HepG2 (cell line): ENCODE results near the gene TMEM145. TPM values are rescaled to one million over a fixed set of nuclear protein-coding genes. Genes with fewer than 3 reads are reported as not detected.
A peak's percentile ranks its signal among the peaks of the same experiment; 100 is the strongest.

Source experiments
- ATAC-seq: fragments of 200-7000 bp; cut with Tn5 transposase; 3 replicates; pipeline ENCODE4 v1.9.1; 2020; ENCODE audit warnings: mild to moderate bottlenecking, moderate library complexity
- BruUV-seq: library from RNA; stranded (reverse); fragments of 400-500 nt; replicated peaks from 2 replicates; lab custom pipeline; 2021; lab: Mats Ljungman, UMichigan
- CTCF ChIA-PET: fragments of 300-600 bp; formaldehyde crosslinking; extraction: SDS; loops from one replicate; lab custom pipeline; 2021; ENCODE audit warnings: low total read pairs, inconsistent platforms, low intra/inter-chr PET ratio; lab: Yijun Ruan, JAX
- POLR2A ChIA-PET: fragments of 350-600 bp; sonication (Branson Sonifier 250); formaldehyde crosslinking; loops from one replicate; lab custom pipeline; 2020; ENCODE audit warnings: antibody characterized with exemption, inconsistent platforms; lab: Yijun Ruan, JAX
- DNase-seq: peaks from one replicate; pipeline ENCODE4 v3.0.0-alpha.2; 2015; ENCODE audit warnings: low spot score
- FAIRE-seq: peaks from 3 replicates; lab custom pipeline; 2011; peaks lifted over from hg19 to GRCh38; lab: Jason Lieb, UNC
- H2AFZ ChIP-seq: one replicate; pipeline ENCODE4 v1.6.1; 2011; ENCODE audit warnings: low read length, inconsistent platforms
- H3K27ac ChIP-seq: fragments of 300-600 bp; 3 replicates; pipeline ENCODE4 v1.8.0; 2011; ENCODE audit warnings: mixed run types, mild to moderate bottlenecking, mixed read lengths, low read length, inconsistent platforms; ENCODE audit not compliant: insufficient read depth; ENCODE audit errors: extremely low read length
- H3K27me3 ChIP-seq, 2 experiments: fragments of 200-600 bp in 1 of 2; 2 replicates in 1 of 2; 3 replicates in 1 of 2; pipeline versions ENCODE4 v1.6.0 to v1.8.0; 2011; ENCODE audit warnings: low read length in 2 of 2, mild to moderate bottlenecking in 2 of 2, moderate library complexity in 2 of 2, inconsistent platforms in 1 of 2; ENCODE audit not compliant: insufficient read depth in 2 of 2, control insufficient read depth in 1 of 2
- H3K36me3 ChIP-seq, 2 experiments: fragments of 200-600 bp in 1 of 2; replicated peaks in 1 of 2; 2 replicates in 1 of 2; 3 replicates in 1 of 2; pipeline versions ENCODE4 v1.5.1 to v1.8.0; 2011; ENCODE audit warnings: low read length in 2 of 2, inconsistent platforms in 1 of 2; ENCODE audit not compliant: insufficient read depth in 2 of 2, control insufficient read depth in 1 of 2
- H3K4me1 ChIP-seq: 2 replicates; pipeline ENCODE4 v1.5.1; 2012; ENCODE audit warnings: low read length, inconsistent platforms; ENCODE audit not compliant: insufficient read depth
- H3K4me2 ChIP-seq: 2 replicates; pipeline ENCODE4 v1.6.0; 2011; ENCODE audit warnings: low read depth, low read length, inconsistent platforms
- H3K4me3 ChIP-seq, 3 experiments: fragments of 200-600 bp in 1 of 3; sonication (generic), shearing (Covaris generic) in 1 of 3; replicated peaks in 1 of 3; 2 replicates each; pipeline ENCODE4 v1.5.1; 2011 to 2016; ENCODE audit warnings: low read length in 3 of 3, inconsistent platforms in 2 of 3, low read depth in 2 of 3, mild to moderate bottlenecking in 2 of 3, control low read depth in 1 of 3, mixed read lengths in 1 of 3; ENCODE audit not compliant: insufficient read depth in 1 of 3
- H3K79me2 ChIP-seq: one replicate; pipeline ENCODE4 v1.6.1; 2011; ENCODE audit warnings: low read length, inconsistent platforms; ENCODE audit not compliant: insufficient read depth
- H3K9ac ChIP-seq: 2 replicates; pipeline ENCODE4 v1.6.0; 2011; ENCODE audit warnings: mild to moderate bottlenecking, low read depth, low read length, inconsistent platforms; ENCODE audit not compliant: insufficient read depth
- H3K9me3 ChIP-seq: 2 replicates; pipeline ENCODE4 v1.5.1; 2012; ENCODE audit warnings: mild to moderate bottlenecking, low read length
- H4K20me1 ChIP-seq: 2 replicates; pipeline ENCODE4 v1.6.0; 2011; ENCODE audit warnings: inconsistent platforms, mild to moderate bottlenecking, low read length, moderate library complexity; ENCODE audit not compliant: insufficient read depth
- HNRNPL ChIP-seq: fragments of 200-400 bp; formaldehyde crosslinking; IDR thresholded peaks from 2 replicates; pipeline ENCODE4 v1.6.1; 2017; ENCODE audit warnings: mild to moderate bottlenecking, low read depth, low read length
- MXD3 ChIP-seq: IDR thresholded peaks from 2 replicates; pipeline ENCODE4 v1.6.1; 2016; ENCODE audit warnings: mild to moderate bottlenecking, missing biosample characterization, missing genetic modification reagents
- NR2F1 ChIP-seq, 2 experiments: fragments of 450-650 bp in 1 of 2; formaldehyde crosslinking in 1 of 2; IDR thresholded peaks; 2 replicates each; pipeline versions ENCODE4 v1.5.0 to v1.6.1; 2016 to 2020; ENCODE audit warnings: mild to moderate bottlenecking in 1 of 2, missing compliant biosample characterization in 1 of 2, missing genetic modification reagents in 1 of 2, moderate library complexity in 1 of 2
- NR2F6 ChIP-seq, 2 experiments: IDR thresholded peaks; 2 replicates each; pipeline ENCODE4 v1.6.1; 2016; ENCODE audit warnings: antibody characterized with exemption in 1 of 2, mild to moderate bottlenecking in 1 of 2
- PRDM15 ChIP-seq: sonication (generic); formaldehyde crosslinking; IDR thresholded peaks from 2 replicates; pipeline ENCODE4 v1.4.0; 2020; ENCODE audit warnings: missing genetic modification reagents
- RARA ChIP-seq: IDR thresholded peaks from 2 replicates; pipeline ENCODE4 v1.6.1; 2016; ENCODE audit warnings: missing genetic modification reagents, missing compliant biosample characterization
- ZKSCAN1 ChIP-seq: fragments of 150-350 bp; IDR thresholded peaks from 2 replicates; pipeline ENCODE4 v1.6.1; 2014; ENCODE audit warnings: low read length
- ZNF780A ChIP-seq: sonication (generic); formaldehyde crosslinking; IDR thresholded peaks from 2 replicates; pipeline ENCODE4 v1.8.0; 2022; ENCODE audit warnings: mild to moderate bottlenecking, missing genetic modification reagents, moderate library complexity
- WGBS: methylation state at CpG from one replicate; pipeline ENCODE4 v1.1.6; 2017; ENCODE audit warnings: low lambda C conversion rate; 5-methylcytosine and 5-hydroxymethylcytosine counted together
- in situ Hi-C: cut with HindIII; loops from 2 replicates; pipeline ENCODE4 v1.10.0; 2017; ENCODE audit warnings: low pct_unique_long_range_greater_than_20kb; ENCODE audit not compliant: extremely low pct_ligation_motif_present
- intact Hi-C: fragments of 100-400 bp; cut with micrococcal nuclease; formaldehyde crosslinking; loops from one replicate; pipeline ENCODE4 v1.10.0; 2022; ENCODE audit not compliant: unreplicated experiment
- polyA plus RNA-seq, 8 experiments: library from polyadenylated mRNA; depleted of rRNA in 3 of 8; stranded (reverse) in 7 of 8; unstranded in 1 of 8; fragments of >200 nt; fragmentation: Illumina TruSeq in 4 of 8; extraction: Trizol in 4 of 8; gene quantifications; 2 replicates each; pipeline versions ENCODE4 v1.2.1 to v1.2.3, GENCODE V29; 2011 to 2016; ENCODE audit warnings: low read depth in 4 of 8, missing spikeins in 1 of 8, mixed read lengths in 1 of 8; ENCODE audit not compliant: insufficient read depth in 1 of 8
- total RNA-seq, 5 experiments: library from RNA; depleted of rRNA; stranded (reverse); fragments of >200 nt; fragmentation: Illumina TruSeq; extraction: Trizol; gene quantifications; 2 replicates each; pipeline ENCODE4 v1.2.3, GENCODE V29; 2016; ENCODE audit warnings: low read depth in 1 of 5

The TMEM145 gene
- total and polyA plus RNA-seq, 2 of the 13 experiments (the other 11 are each of a cell fraction or from before 2014, with no cell fraction given) = 0.07 to 5.1 TPM

GRCh38 chr19:42333018-42333417 lies 19.9 kb downstream of the TMEM145 start:
- in situ Hi-C loops (no loop called here), intact Hi-C loops (no loop called here)
- H3K9me3 ChIP-seq = no peaks in the 10 kb centered on the region
- BruUV-seq = no TSS peak
- no peak overlapping the region for H3K9ac ChIP-seq
- no peak overlapping the region for H2AFZ ChIP-seq
- no peak overlapping the region for H3K4me2 ChIP-seq
- H3K4me3 ChIP-seq = no peak overlapping the region
- ChIA-PET POLR2A (no interaction called here), CTCF (no interaction called here)
- peaks cover 3% of the 10 kb centered on the region for H3K79me2 ChIP-seq
- no peak for TF ChIP-seq HNRNPL
- TF ChIP-seq NR2F6 (IDR thresholded peaks at IDR 0.05) = peak; percentile 58
- TF ChIP-seq NR2F6 (CRISPR knock-in tag; IDR thresholded peaks at IDR 0.05) = peak; percentile 57; the same call in 1 of the 2 replicates
- peak in 1 of 2 experiments; percentile 39; a peak in 2 of 4 replicates for TF ChIP-seq NR2F1 (CRISPR knock-in tag; IDR thresholded peaks at IDR 0.05)
- no peak for TF ChIP-seq MXD3 (CRISPR knock-in tag)
- TF ChIP-seq PRDM15 = peak; percentile 34; the same call in 1 of the 2 replicates
- TF ChIP-seq ZNF780A (CRISPR knock-in tag) = no peak
- TF ChIP-seq RARA (CRISPR knock-in tag) = peak; percentile 34; the same call in 1 of the 2 replicates
- TF ChIP-seq ZKSCAN1 = no peak
- H3K4me1 ChIP-seq = peaks cover 18% of the 10 kb centered on the region
- no peaks in the 10 kb centered on the region for H3K27me3 ChIP-seq
- no peak overlapping the region for H3K27ac ChIP-seq
- no peak for DNase-seq
- FAIRE-seq = no peak
- peak; percentile 65; the same call in 2 of the 3 replicates for ATAC-seq
- H4K20me1 ChIP-seq = no peaks in the 10 kb centered on the region
- H3K36me3 ChIP-seq = peaks cover 6 to 23% of the 10 kb centered on the region in 2 experiments; a peak in 4 of 5 replicates
- whole genome bisulfite sequencing = 34% methylated on average over 3 of the region's 3 CpGs
